GM18505 (cell line): ENCODE data around the gene SLC25A42.
A peak's percentile ranks its signal among the peaks of the same experiment; 100 is the strongest.

Experiments
- ATAC-seq: cut with Tn5 transposase; IDR thresholded peaks from one replicate; pipeline ENCODE4 v1.9.1; 2021; ENCODE audit not compliant: unreplicated experiment
- POLR2A ChIP-seq: IDR thresholded peaks from 4 replicates; pipeline ENCODE4 v1.6.1; 2011; ENCODE audit warnings: borderline replicate concordance; ENCODE audit not compliant: insufficient read depth, insufficient read length; ENCODE audit errors: extremely low read depth

SLC25A42 gene

GRCh38 chr19:19054939-19055440 lies 8.8 kb upstream of the SLC25A42 start:
- no peak for TF ChIP-seq POLR2A
- ATAC-seq = no peak

DNA sequence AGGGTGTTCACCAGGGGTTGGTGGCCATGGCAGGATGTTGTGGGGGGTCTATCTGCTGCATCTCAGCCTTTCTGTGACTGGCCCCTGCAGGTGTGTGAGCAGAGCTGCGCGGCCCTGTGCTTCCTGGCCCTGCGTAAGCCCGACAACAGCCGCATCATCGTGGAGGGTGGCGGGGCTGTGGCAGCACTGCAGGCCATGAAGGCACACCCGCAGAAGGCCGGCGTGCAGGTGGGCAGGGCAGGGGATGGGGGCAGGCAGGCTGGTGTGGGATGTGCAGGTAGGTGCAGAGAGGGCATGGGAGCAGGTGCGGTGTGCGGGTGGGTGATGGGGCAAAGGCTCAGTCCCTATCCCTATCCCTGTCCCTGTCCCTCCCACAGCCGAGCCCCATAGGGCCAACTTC lies 8.1 kb upstream of the SLC25A42 start:
- ATAC-seq = no peak
- no peak for TF ChIP-seq POLR2A

DNA sequence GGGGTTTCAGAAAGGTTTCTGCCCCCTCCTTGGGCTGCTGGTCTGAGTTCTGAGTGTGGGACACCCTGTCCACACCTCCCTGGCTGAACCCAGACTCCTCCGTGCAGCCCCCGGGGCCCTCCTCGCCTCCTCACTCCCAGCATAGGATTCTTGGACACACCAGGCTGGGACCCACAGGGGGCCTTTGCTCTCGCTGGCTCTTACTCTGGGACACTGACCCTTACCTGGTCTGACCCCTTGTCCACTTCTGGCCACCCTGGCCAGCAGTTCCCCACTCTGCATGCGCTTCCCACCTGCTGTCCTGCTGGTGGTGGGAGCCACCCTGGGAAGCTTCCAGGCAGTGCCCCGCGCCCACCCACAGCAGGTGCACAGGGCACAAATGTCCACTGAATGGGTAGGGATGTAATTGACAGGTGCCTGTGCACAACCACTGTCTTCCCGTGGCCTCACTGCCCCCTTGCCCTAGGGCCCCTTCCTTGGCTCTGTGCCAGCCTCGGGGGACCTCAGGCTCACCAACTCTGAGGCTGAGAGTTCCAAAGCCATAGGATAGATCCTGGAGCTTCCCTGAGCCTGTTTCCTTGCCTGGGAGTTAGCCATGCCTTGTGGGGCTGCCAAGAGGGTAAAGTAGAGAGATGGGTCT lies 7.0 kb upstream of the SLC25A42 start:
- no peak for TF ChIP-seq POLR2A
- no peak for ATAC-seq

- no peak for TF ChIP-seq POLR2A
- no peak for ATAC-seq
Measured at GRCh38 chr19:19057317-19057716, 6.5 kb upstream of the SLC25A42 start.

GRCh38 chr19:19057720-19058119 lies 6.1 kb upstream of the SLC25A42 start:
- no peak for TF ChIP-seq POLR2A
- no peak for ATAC-seq

DNA sequence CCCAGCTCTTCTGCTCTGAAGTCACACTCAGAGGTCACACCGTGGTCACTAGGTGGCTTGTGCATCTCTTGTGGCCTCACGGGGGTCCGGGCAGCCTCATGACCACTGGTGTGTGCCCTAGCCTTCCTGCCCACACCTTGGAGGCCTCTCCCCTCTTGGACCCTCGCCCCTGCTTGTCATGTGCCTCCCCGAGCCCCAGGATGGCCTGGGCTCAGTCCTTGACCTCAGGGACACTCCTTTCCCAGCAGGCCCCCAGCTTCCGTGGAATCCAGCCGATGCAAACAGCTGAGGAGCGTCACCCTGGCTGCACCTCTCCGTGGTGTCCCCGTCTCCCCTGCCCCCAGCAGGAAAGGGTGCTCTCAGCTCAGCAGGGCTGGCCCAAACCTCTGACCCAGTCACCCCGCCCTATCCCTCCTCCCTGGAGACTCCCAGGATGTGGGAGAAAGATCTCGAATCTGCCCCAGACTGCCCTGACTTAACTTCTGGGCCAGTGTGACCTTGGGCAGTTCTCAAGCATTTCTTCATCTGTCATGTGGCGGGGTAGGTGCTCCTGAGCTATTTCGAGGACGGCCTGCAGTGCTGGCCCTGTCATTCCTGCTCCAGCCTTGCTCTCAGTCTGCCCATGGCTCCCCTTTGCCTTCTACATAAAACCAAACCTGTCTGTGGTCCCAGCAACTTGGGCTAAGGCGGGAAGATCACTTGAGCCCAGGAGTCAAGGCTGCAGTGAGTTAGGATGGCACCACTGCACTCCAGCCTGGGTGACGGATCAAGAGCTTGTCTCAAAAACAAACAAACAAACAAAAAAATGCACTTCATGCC lies 4.6 kb upstream of the SLC25A42 start:
- ATAC-seq = no peak
- TF ChIP-seq POLR2A = no peak

GRCh38 chr19:19059837-19060611 lies 3.8 kb upstream of the SLC25A42 start:
- ATAC-seq = no peak
- no peak for TF ChIP-seq POLR2A

GRCh38 chr19:19061506-19061905 lies 2.3 kb upstream of the SLC25A42 start:
- TF ChIP-seq POLR2A = no peak
- no peak for ATAC-seq

GRCh38 chr19:19062454-19063182 lies 1.2 kb upstream of the SLC25A42 start:
- ATAC-seq = no peak
- TF ChIP-seq POLR2A = no peak

GRCh38 chr19:19064098-19064722 lies 416 bp downstream of the SLC25A42 start:
- no peak for ATAC-seq
- TF ChIP-seq POLR2A = peak; percentile 51

- ATAC-seq = no peak
- TF ChIP-seq POLR2A = no peak
Measured at GRCh38 chr19:19064811-19065745, 1.3 kb downstream of the SLC25A42 start.
